Liver (tissue), 3 donors: Measurements from ENCODE around the gene TSTD2.
"Not testable (repeated sequence)": the region's sequence is repeated elsewhere in the genome, so short reads cannot be mapped to it uniquely, and the experiment has no call there.

ENCODE experiments used
- EGR1 ChIP-seq, 2 donors: IDR thresholded peaks; 2 replicates each; pipeline ENCODE4 v1.6.1; 2016 to 2018; ENCODE audit warnings: antibody characterized with exemption in 2 of 2, low read depth in 2 of 2
- HNF4G ChIP-seq: IDR thresholded peaks from 2 replicates; pipeline ENCODE4 v1.6.1; 2016; ENCODE audit warnings: antibody characterized with exemption
- JUND ChIP-seq, 2 donors: IDR thresholded peaks; 2 replicates each; pipeline ENCODE4 v1.6.1; 2016; ENCODE audit warnings: antibody characterized with exemption in 2 of 2
- RAD21 ChIP-seq, 2 donors: IDR thresholded peaks; 2 replicates each; pipeline ENCODE4 v1.6.1; 2016; ENCODE audit warnings: antibody characterized with exemption in 2 of 2, mild to moderate bottlenecking in 2 of 2
- SP1 ChIP-seq: IDR thresholded peaks from 2 replicates; pipeline ENCODE4 v1.6.1; 2018; ENCODE audit warnings: antibody characterized with exemption, mild to moderate bottlenecking
- TAF1 ChIP-seq: conservative IDR thresholded peaks from 2 replicates; pipeline ENCODE4 v1.6.1; 2016; ENCODE audit warnings: antibody characterized with exemption, mild to moderate bottlenecking
- YY1 ChIP-seq: IDR thresholded peaks from 2 replicates; pipeline ENCODE4 v1.6.1; 2016; ENCODE audit warnings: antibody characterized with exemption, mild to moderate bottlenecking
- TF ChIP-seq, protein P1 (sequence below): IDR thresholded peaks from 2 replicates; pipeline ENCODE4 v1.6.1; 2016; ENCODE audit warnings: antibody characterized with exemption
- TF ChIP-seq, protein P2 (sequence below): fragments of 150-350 bp; IDR thresholded peaks from 2 replicates; pipeline ENCODE4 v1.5.1; 2017; ENCODE audit warnings: improper control_type of control experiment, low read depth, low read length; ENCODE audit not compliant: missing input control
- TF ChIP-seq, protein P3 (sequence below): IDR thresholded peaks from 2 replicates; pipeline ENCODE4 v1.6.1; 2016; ENCODE audit warnings: antibody characterized with exemption
- TF ChIP-seq, protein P4 (sequence below): IDR thresholded peaks from 2 replicates; pipeline ENCODE4 v1.6.1; 2016; ENCODE audit warnings: antibody characterized with exemption, mild to moderate bottlenecking
- TF ChIP-seq, protein P5 (sequence below): IDR thresholded peaks from 2 replicates; pipeline ENCODE4 v1.6.1; 2016; ENCODE audit warnings: antibody characterized with exemption
- donor health status: healthy.
- donor health status: healthy.

DNA sequence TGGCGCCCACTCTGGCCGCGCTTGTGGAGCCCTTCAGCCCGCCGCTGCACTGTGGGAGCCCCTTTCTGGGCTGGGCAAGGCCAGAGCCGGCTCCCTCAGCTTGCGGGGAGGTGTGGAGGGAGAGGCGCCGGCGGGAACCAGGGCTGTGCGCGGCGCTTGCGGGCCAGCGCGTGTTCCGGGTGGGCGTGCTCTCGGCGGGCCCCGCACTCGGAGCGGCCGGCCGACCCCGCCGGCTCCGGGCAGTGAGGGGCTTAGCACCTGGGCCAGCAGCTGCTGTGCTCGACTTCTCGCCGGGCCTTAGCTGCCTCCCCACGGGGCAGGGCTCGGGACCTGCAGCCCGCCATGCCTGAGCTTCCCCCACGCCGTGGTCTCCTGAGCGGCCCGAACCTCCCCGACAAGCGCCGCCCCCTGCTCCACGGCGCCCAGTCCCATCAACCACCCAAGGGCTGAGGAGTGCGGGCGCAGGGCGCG is 59.0 kb downstream of the TSTD2 start:
- TF ChIP-seq, protein P1, sequence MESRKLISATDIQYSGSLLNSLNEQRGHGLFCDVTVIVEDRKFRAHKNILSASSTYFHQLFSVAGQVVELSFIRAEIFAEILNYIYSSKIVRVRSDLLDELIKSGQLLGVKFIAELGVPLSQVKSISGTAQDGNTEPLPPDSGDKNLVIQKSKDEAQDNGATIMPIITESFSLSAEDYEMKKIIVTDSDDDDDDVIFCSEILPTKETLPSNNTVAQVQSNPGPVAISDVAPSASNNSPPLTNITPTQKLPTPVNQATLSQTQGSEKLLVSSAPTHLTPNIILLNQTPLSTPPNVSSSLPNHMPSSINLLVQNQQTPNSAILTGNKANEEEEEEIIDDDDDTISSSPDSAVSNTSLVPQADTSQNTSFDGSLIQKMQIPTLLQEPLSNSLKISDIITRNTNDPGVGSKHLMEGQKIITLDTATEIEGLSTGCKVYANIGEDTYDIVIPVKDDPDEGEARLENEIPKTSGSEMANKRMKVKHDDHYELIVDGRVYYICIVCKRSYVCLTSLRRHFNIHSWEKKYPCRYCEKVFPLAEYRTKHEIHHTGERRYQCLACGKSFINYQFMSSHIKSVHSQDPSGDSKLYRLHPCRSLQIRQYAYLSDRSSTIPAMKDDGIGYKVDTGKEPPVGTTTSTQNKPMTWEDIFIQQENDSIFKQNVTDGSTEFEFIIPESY: not testable (repeated sequence)
- not testable (repeated sequence) for TF ChIP-seq TAF1; RAD21 (IDR thresholded peaks at IDR 0.05); SP1; HNF4G; JUND (IDR thresholded peaks at IDR 0.05); YY1; EGR1 (IDR thresholded peaks at IDR 0.05; ENCODE audit: low read depth in 2 of 2)
- TF ChIP-seq, protein P2, sequence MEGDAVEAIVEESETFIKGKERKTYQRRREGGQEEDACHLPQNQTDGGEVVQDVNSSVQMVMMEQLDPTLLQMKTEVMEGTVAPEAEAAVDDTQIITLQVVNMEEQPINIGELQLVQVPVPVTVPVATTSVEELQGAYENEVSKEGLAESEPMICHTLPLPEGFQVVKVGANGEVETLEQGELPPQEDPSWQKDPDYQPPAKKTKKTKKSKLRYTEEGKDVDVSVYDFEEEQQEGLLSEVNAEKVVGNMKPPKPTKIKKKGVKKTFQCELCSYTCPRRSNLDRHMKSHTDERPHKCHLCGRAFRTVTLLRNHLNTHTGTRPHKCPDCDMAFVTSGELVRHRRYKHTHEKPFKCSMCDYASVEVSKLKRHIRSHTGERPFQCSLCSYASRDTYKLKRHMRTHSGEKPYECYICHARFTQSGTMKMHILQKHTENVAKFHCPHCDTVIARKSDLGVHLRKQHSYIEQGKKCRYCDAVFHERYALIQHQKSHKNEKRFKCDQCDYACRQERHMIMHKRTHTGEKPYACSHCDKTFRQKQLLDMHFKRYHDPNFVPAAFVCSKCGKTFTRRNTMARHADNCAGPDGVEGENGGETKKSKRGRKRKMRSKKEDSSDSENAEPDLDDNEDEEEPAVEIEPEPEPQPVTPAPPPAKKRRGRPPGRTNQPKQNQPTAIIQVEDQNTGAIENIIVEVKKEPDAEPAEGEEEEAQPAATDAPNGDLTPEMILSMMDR: not testable (repeated sequence)
- TF ChIP-seq, protein P3, sequence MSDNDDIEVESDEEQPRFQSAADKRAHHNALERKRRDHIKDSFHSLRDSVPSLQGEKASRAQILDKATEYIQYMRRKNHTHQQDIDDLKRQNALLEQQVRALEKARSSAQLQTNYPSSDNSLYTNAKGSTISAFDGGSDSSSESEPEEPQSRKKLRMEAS: not testable (repeated sequence)
- TF ChIP-seq, protein P4, sequence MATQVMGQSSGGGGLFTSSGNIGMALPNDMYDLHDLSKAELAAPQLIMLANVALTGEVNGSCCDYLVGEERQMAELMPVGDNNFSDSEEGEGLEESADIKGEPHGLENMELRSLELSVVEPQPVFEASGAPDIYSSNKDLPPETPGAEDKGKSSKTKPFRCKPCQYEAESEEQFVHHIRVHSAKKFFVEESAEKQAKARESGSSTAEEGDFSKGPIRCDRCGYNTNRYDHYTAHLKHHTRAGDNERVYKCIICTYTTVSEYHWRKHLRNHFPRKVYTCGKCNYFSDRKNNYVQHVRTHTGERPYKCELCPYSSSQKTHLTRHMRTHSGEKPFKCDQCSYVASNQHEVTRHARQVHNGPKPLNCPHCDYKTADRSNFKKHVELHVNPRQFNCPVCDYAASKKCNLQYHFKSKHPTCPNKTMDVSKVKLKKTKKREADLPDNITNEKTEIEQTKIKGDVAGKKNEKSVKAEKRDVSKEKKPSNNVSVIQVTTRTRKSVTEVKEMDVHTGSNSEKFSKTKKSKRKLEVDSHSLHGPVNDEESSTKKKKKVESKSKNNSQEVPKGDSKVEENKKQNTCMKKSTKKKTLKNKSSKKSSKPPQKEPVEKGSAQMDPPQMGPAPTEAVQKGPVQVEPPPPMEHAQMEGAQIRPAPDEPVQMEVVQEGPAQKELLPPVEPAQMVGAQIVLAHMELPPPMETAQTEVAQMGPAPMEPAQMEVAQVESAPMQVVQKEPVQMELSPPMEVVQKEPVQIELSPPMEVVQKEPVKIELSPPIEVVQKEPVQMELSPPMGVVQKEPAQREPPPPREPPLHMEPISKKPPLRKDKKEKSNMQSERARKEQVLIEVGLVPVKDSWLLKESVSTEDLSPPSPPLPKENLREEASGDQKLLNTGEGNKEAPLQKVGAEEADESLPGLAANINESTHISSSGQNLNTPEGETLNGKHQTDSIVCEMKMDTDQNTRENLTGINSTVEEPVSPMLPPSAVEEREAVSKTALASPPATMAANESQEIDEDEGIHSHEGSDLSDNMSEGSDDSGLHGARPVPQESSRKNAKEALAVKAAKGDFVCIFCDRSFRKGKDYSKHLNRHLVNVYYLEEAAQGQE: not testable (repeated sequence)
- TF ChIP-seq, protein P5, sequence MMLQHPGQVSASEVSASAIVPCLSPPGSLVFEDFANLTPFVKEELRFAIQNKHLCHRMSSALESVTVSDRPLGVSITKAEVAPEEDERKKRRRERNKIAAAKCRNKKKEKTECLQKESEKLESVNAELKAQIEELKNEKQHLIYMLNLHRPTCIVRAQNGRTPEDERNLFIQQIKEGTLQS: not testable (repeated sequence)
